DND-41 (cell line): ENCODE measurements around the gene EPB41L4A.
A peak's percentile ranks its signal among the peaks of the same experiment; 100 is the strongest.

Experiments
- ATAC-seq: fragments of 200-7000 bp; cut with Tn5 transposase; 3 replicates; pipeline ENCODE4 v1.9.1; 2021; ENCODE audit warnings: low read depth; ENCODE audit not compliant: insufficient read depth
- DNase-seq: peaks from one replicate; pipeline ENCODE4 v3.0.0-alpha.2; 2020
- H2AFZ ChIP-seq: 2 replicates; pipeline ENCODE4 v1.6.0; 2012; ENCODE audit warnings: low read depth, low read length
- H3K27ac ChIP-seq: 2 replicates; pipeline ENCODE4 v1.5.1; 2012; ENCODE audit warnings: low read length, inconsistent platforms
- H3K27me3 ChIP-seq: fragments of 200-600 bp; sonication (generic); 2 replicates; pipeline ENCODE4 v1.6.0; 2012; ENCODE audit warnings: low read length, mild to moderate bottlenecking, inconsistent platforms; ENCODE audit not compliant: insufficient read depth, poor library complexity
- H3K36me3 ChIP-seq: 2 replicates; pipeline ENCODE4 v1.5.1; 2012; ENCODE audit warnings: low read length, inconsistent platforms; ENCODE audit not compliant: insufficient read depth
- H3K4me1 ChIP-seq: 2 replicates; pipeline ENCODE4 v1.5.1; 2012; ENCODE audit warnings: mild to moderate bottlenecking, low read length; ENCODE audit not compliant: insufficient read depth
- H3K4me2 ChIP-seq: 2 replicates; pipeline ENCODE4 v1.6.0; 2012; ENCODE audit warnings: mild to moderate bottlenecking, moderate library complexity, low read length, inconsistent platforms; ENCODE audit not compliant: insufficient read depth
- H3K4me3 ChIP-seq, 2 experiments: fragments of 200-600 bp in 1 of 2; shearing (Covaris generic) in 1 of 2; 2 replicates each; pipeline ENCODE4 v1.5.1; 2012 to 2016; ENCODE audit warnings: inconsistent platforms in 2 of 2, low read length in 2 of 2, mild to moderate bottlenecking in 2 of 2, low read depth in 1 of 2, moderate library complexity in 1 of 2
- H3K79me2 ChIP-seq: 2 replicates; pipeline ENCODE4 v1.6.0; 2012; ENCODE audit warnings: low read length, inconsistent platforms; ENCODE audit not compliant: insufficient read depth
- H3K9ac ChIP-seq: 2 replicates; pipeline ENCODE4 v1.6.0; 2012; ENCODE audit warnings: low read depth, mild to moderate bottlenecking, inconsistent platforms, low read length, moderate library complexity
- H3K9me3 ChIP-seq: 2 replicates; pipeline ENCODE4 v1.5.1; 2012; ENCODE audit warnings: low read length, moderate library complexity, mild to moderate bottlenecking, inconsistent platforms; ENCODE audit not compliant: insufficient read depth, severe bottlenecking
- H4K20me1 ChIP-seq: 2 replicates; pipeline ENCODE4 v1.6.0; 2012; ENCODE audit warnings: low read length; ENCODE audit not compliant: insufficient read depth
- CTCF ChIP-seq: IDR thresholded peaks from 2 replicates; pipeline ENCODE4 v1.5.1; 2012; ENCODE audit warnings: borderline replicate concordance, low read length, moderate library complexity, mild to moderate bottlenecking; ENCODE audit not compliant: poor library complexity, severe bottlenecking; ENCODE audit errors: extremely low read depth
- EZH2 ChIP-seq: IDR thresholded peaks from 3 replicates; pipeline ENCODE4 v1.6.1; 2012; ENCODE audit warnings: borderline replicate concordance, low read depth, mild to moderate bottlenecking, moderate library complexity, low read length, inconsistent platforms; ENCODE audit not compliant: severe bottlenecking

Gene EPB41L4A

GRCh38 chr5:112417931-112418658, 982 bp downstream of the EPB41L4A start:
- H3K27ac ChIP-seq, result no peak overlapping the region
- no peak overlapping the region for H2AFZ ChIP-seq
- no peaks in the 10 kb centered on the region for H4K20me1 ChIP-seq
- H3K9me3 ChIP-seq, result no peaks in the 10 kb centered on the region
- no peak for DNase-seq
- H3K79me2 ChIP-seq, result no peaks in the 10 kb centered on the region
- H3K9ac ChIP-seq, result no peak overlapping the region
- H3K4me3 ChIP-seq, result no peak overlapping the region
- TF ChIP-seq CTCF, result no peak
- TF ChIP-seq EZH2, result no peak
- no peak overlapping the region for H3K4me2 ChIP-seq
- peaks cover 13% of the 10 kb centered on the region for H3K27me3 ChIP-seq
- H3K4me1 ChIP-seq, result no peaks in the 10 kb centered on the region
- H3K36me3 ChIP-seq, result no peaks in the 10 kb centered on the region
- ATAC-seq, result no peak

GRCh38 chr5:112415552-112415951, 3.5 kb downstream of the EPB41L4A start:
- Histone ChIP-seq H3K27ac (no peak overlapping the region), H3K79me2 (no peaks in the 10 kb centered on the region), H3K9me3 (no peaks in the 10 kb centered on the region), H3K4me3 (no peak overlapping the region), H3K4me1 (no peaks in the 10 kb centered on the region), H3K9ac (no peak overlapping the region), H4K20me1 (no peaks in the 10 kb centered on the region), H3K27me3 (peaks cover 19% of the 10 kb centered on the region), H3K36me3 (no peaks in the 10 kb centered on the region), H3K4me2 (no peak overlapping the region), H2AFZ (no peak overlapping the region)
- DNase-seq (no peak), ATAC-seq (no peak)
- TF ChIP-seq EZH2 (no peak), CTCF (no peak)

GRCh38 chr5:112413611-112414010, 5.5 kb downstream of the EPB41L4A start:
- Histone ChIP-seq H3K4me1 (no peaks in the 10 kb centered on the region), H3K79me2 (no peaks in the 10 kb centered on the region), H3K36me3 (no peaks in the 10 kb centered on the region), H3K27me3 (peaks cover 21% of the 10 kb centered on the region), H3K4me2 (no peak overlapping the region), H2AFZ (no peak overlapping the region), H4K20me1 (no peaks in the 10 kb centered on the region), H3K27ac (no peak overlapping the region), H3K9ac (no peak overlapping the region), H3K4me3 (no peak overlapping the region), H3K9me3 (no peaks in the 10 kb centered on the region)
- ATAC-seq (no peak), DNase-seq (no peak)
- no peak for TF ChIP-seq EZH2
- TF ChIP-seq CTCF, result no peak

- H3K4me2 ChIP-seq, result no peak overlapping the region
- H3K9me3 ChIP-seq, result no peaks in the 10 kb centered on the region
- no peaks in the 10 kb centered on the region for H4K20me1 ChIP-seq
- H3K4me3 ChIP-seq, result no peak overlapping the region
- H3K27me3 ChIP-seq, result peaks cover 21% of the 10 kb centered on the region
- ATAC-seq, result no peak
- H2AFZ ChIP-seq, result 0 out of 2 replicates have a peak overlapping the region, but pooled peaks have one; percentile 14
- no peaks in the 10 kb centered on the region for H3K4me1 ChIP-seq
- DNase-seq, result no peak
- no peaks in the 10 kb centered on the region for H3K79me2 ChIP-seq
- no peak for TF ChIP-seq EZH2
- no peak overlapping the region for H3K27ac ChIP-seq
- no peaks in the 10 kb centered on the region for H3K36me3 ChIP-seq
- no peak overlapping the region for H3K9ac ChIP-seq
Observed at GRCh38 chr5:112412346-112412745, 6.7 kb downstream of the EPB41L4A start.
